GM13976 (cell line): ENCODE results near the gene SLC6A11.

Experiments used
- DNase-seq: peaks from one replicate; pipeline ENCODE4 v3.0.0; 2012; ENCODE audit warnings: low spot score
- CTCF ChIP-seq: IDR thresholded peaks from 2 replicates; pipeline ENCODE4 v1.5.1; 2012; ENCODE audit warnings: borderline replicate concordance, mild to moderate bottlenecking; ENCODE audit not compliant: insufficient read depth; ENCODE audit errors: extremely low read depth, missing control alignments, control extremely low read depth
- in situ Hi-C: fragments of 300-500 bp; cut with MboI; formaldehyde crosslinking; loops from one replicate; pipeline ENCODE4 v1.12.0; 2022; ENCODE audit warnings: low sequenced_read_pairs, mixed read lengths, inconsistent platforms; ENCODE audit not compliant: unreplicated experiment

SLC6A11 gene

GRCh38 chr3:10786640-10787039 is 29.4 kb upstream of the SLC6A11 start:
- no peak for TF ChIP-seq CTCF
- in situ Hi-C loops = no loop called here
- no peak for DNase-seq

GRCh38 chr3:10788451-10788850 is 27.6 kb upstream of the SLC6A11 start:
- no peak for DNase-seq
- TF ChIP-seq CTCF = no peak
- in situ Hi-C loops = no loop called here

GRCh38 chr3:10790713-10791112 is 25.3 kb upstream of the SLC6A11 start:
- no peak for DNase-seq
- in situ Hi-C loops = no loop called here
- TF ChIP-seq CTCF = no peak

GRCh38 chr3:10792208-10792607 is 23.8 kb upstream of the SLC6A11 start:
- in situ Hi-C loops = no loop called here
- TF ChIP-seq CTCF = no peak
- DNase-seq = no peak

- in situ Hi-C loops = no loop called here
- DNase-seq = no peak
- TF ChIP-seq CTCF = no peak
Measured at GRCh38 chr3:10798600-10799367, 17.2 kb upstream of the SLC6A11 start.

GRCh38 chr3:10804183-10804648 is 11.8 kb upstream of the SLC6A11 start:
- TF ChIP-seq CTCF = no peak
- DNase-seq = no peak
- in situ Hi-C loops = no loop called here
